Naive thymus-derived CD4-positive, alpha-beta T cell (primary cell): ENCODE results near the gene DLG2. TPM values are rescaled to one million over a fixed set of nuclear protein-coding genes. Genes with fewer than 3 reads are reported as not detected.

Experiments used
- ATAC-seq: fragments of 150-1000 bp; cut with Tn5 transposase; 2 replicates; pipeline ENCODE4 v1.10.0; 2021; ENCODE audit warnings: mild to moderate bottlenecking, moderate library complexity
- CTCF ChIA-PET: fragments of 350-600 bp; sonication (Branson Sonifier 250); formaldehyde crosslinking; loops from one replicate; lab custom pipeline; 2021; ENCODE audit warnings: antibody characterized with exemption; lab: Charles Lee
- POLR2A ChIA-PET: fragments of 350-600 bp; sonication (Branson Sonifier 250); formaldehyde crosslinking; loops from one replicate; lab custom pipeline; 2021; ENCODE audit warnings: antibody characterized with exemption, inconsistent platforms; lab: Charles Lee
- DNase-seq, 9 donors: peaks; one replicate each; pipeline versions ENCODE4 v3.0.0 to v3.0.0-alpha.2; 2020 to 2022; ENCODE audit warnings: mixed read lengths in 1 of 9
- H3K27ac ChIP-seq: one replicate; pipeline ENCODE4 v1.7.0; 2013; ENCODE audit warnings: mild to moderate bottlenecking, low read depth, low read length, moderate library complexity
- H3K27me3 ChIP-seq, 2 donors: one replicate each; pipeline ENCODE4 v1.7.0; 2013; ENCODE audit warnings: low read length in 2 of 2, mild to moderate bottlenecking in 2 of 2, moderate library complexity in 2 of 2; ENCODE audit not compliant: control insufficient read depth in 2 of 2, insufficient read depth in 2 of 2
- H3K36me3 ChIP-seq, 3 experiments: 1 replicate in 2 of 3; 2 replicates in 1 of 3; pipeline ENCODE4 v1.7.0; 2013; ENCODE audit warnings: low read length in 3 of 3, mild to moderate bottlenecking in 3 of 3, moderate library complexity in 1 of 3; ENCODE audit not compliant: insufficient read depth in 3 of 3, control insufficient read depth in 2 of 3
- H3K4me1 ChIP-seq, 2 donors: one replicate each; pipeline ENCODE4 v1.7.0; 2013; ENCODE audit warnings: low read length in 2 of 2, mild to moderate bottlenecking in 2 of 2, moderate library complexity in 1 of 2; ENCODE audit not compliant: control insufficient read depth in 2 of 2, insufficient read depth in 2 of 2
- H3K4me3 ChIP-seq: 2 replicates; pipeline ENCODE4 v1.7.0; 2013; ENCODE audit warnings: mild to moderate bottlenecking, low read length
- H3K9me3 ChIP-seq, 3 experiments: 1 replicate in 2 of 3; 2 replicates in 1 of 3; pipeline ENCODE4 v1.7.0; 2013; ENCODE audit warnings: low read length in 3 of 3; ENCODE audit not compliant: control insufficient read depth in 2 of 3
- H3K27ac Mint-ChIP-seq, 9 donors: one replicate each; pipeline ENCODE4 v1.8.0; 2020 to 2022; ENCODE audit warnings: mixed read lengths in 9 of 9, mild to moderate bottlenecking in 8 of 9, moderate library complexity in 5 of 9, inconsistent platforms in 2 of 9
- H3K27me3 Mint-ChIP-seq, 5 donors: one replicate each; pipeline ENCODE4 v1.8.0; 2021 to 2022; ENCODE audit warnings: mixed read lengths in 5 of 5, mild to moderate bottlenecking in 1 of 5
- H3K36me3 Mint-ChIP-seq, 5 donors: one replicate each; pipeline ENCODE4 v1.8.0; 2020 to 2022; ENCODE audit warnings: mixed read lengths in 5 of 5, mild to moderate bottlenecking in 3 of 5, inconsistent platforms in 1 of 5
- H3K4me1 Mint-ChIP-seq, 7 donors: one replicate each; pipeline ENCODE4 v1.8.0; 2020 to 2022; ENCODE audit warnings: mixed read lengths in 7 of 7, mild to moderate bottlenecking in 3 of 7, inconsistent platforms in 1 of 7
- H3K4me3 Mint-ChIP-seq, 10 donors: one replicate each; pipeline ENCODE4 v1.8.0; 2020 to 2022; ENCODE audit warnings: mild to moderate bottlenecking in 10 of 10, mixed read lengths in 10 of 10, moderate library complexity in 6 of 10, inconsistent platforms in 2 of 10
- H3K9me3 Mint-ChIP-seq, 11 donors: one replicate each; pipeline ENCODE4 v1.8.0; 2020 to 2022; ENCODE audit warnings: mixed read lengths in 11 of 11, mild to moderate bottlenecking in 4 of 11, inconsistent platforms in 1 of 11, moderate library complexity in 1 of 11
- intact Hi-C, 2 donors: fragments of 100-400 bp; cut with micrococcal nuclease; formaldehyde crosslinking; loops; one replicate each; pipeline ENCODE4 v1.15.1; 2023
- polyA plus RNA-seq, 2 donors: library from polyadenylated mRNA; unstranded; fragments of 300-500 nt; fragmentation: Illumina TruSeq; gene quantifications; one replicate each; pipeline ENCODE4 v1.2.3, GENCODE V29; 2021
- total RNA-seq, 6 experiments: library from RNA in 5 of 6; stranded (reverse) in 5 of 6; gene quantifications; 1 replicate in 5 of 6; 2 replicates in 1 of 6; pipeline ENCODE4 v1.2.3 and lab custom pipeline; 2021 to 2026

Gene DLG2
- total and polyA plus RNA-seq, 7 experiments from 2014 or later = 0.64 to 6.1 (median 3.7) TPM

DNA sequence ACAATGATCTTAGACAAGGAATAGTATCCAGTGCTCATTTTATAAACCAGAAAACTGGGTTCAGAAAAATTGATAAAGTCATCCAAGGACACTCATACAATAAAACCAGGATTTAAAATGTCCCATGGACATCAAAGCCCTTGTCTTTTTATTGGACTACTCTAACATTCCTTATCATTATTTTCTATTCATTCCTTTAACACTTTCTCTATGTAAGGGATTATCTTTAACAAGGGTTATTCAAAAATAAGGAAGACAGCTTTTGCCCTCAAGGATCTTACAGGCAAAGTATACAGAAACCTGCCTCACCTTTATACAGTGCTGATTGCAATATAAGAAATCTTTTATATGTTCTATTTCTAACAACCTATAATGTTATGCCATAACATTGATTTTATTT is 790.8 kb downstream of the DLG2 start:
- H3K36me3 Mint-ChIP-seq = no peaks in the 10 kb centered on the region
- intact Hi-C loops = no loop called here
- H3K27me3 Mint-ChIP-seq = peaks cover 0 to 4% (median 0%) of the 10 kb centered on the region in 5 donors
- ATAC-seq = no peak
- ChIA-PET POLR2A (no interaction called here), CTCF (no interaction called here)
- H3K4me3 Mint-ChIP-seq = no peak overlapping the region
- Histone ChIP-seq H3K36me3 (no peaks in the 10 kb centered on the region), H3K4me3 (no peak overlapping the region), H3K9me3 (no peaks in the 10 kb centered on the region), H3K27ac (no peak overlapping the region), H3K27me3 (no peaks in the 10 kb centered on the region), H3K4me1 (no peaks in the 10 kb centered on the region)
- no peak for DNase-seq
- peaks cover 2 to 32% (median 6%) of the 10 kb centered on the region in 11 donors for H3K9me3 Mint-ChIP-seq
- H3K27ac Mint-ChIP-seq = no peak overlapping the region
- H3K4me1 Mint-ChIP-seq = no peaks in the 10 kb centered on the region

DNA sequence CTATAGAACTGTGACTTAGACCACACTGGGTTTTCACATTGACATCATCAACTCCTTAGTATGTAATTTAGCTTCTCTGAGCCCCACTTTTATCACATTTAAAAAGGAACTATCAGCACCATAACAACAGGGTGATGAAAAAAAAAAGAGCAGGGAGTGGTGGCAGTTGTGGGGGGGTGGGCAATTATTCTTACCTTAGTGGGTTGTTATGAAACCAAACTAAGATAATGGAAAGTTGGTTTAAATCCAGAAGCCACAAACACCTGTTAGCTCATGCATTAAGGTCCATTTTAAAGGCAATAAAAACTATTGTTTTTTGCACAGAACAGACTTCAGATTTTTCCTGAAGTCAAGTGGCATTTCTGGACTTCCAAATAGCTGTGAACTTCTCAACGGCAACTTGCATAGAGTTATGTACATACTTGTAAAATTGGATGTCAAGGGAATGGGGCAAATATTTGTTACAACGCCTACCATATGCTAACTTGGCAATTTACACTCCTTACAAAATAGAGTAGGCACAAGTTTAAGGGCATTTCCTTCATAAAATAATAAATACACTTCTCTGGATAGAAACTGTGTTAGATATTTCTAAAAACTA is 793.6 kb downstream of the DLG2 start:
- DNase-seq (no peak), ATAC-seq (no peak)
- H3K4me1 Mint-ChIP-seq = no peaks in the 10 kb centered on the region
- H3K36me3 Mint-ChIP-seq = no peaks in the 10 kb centered on the region
- intact Hi-C loops = no loop called here
- no peak overlapping the region for H3K4me3 ChIP-seq
- ChIA-PET POLR2A (no interaction called here), CTCF (no interaction called here)
- H3K27me3 Mint-ChIP-seq = peaks cover 0 to 4% (median 0%) of the 10 kb centered on the region in 5 donors
- no peaks in the 10 kb centered on the region for H3K36me3 ChIP-seq
- H3K27ac ChIP-seq = no peak overlapping the region
- H3K4me1 ChIP-seq = no peaks in the 10 kb centered on the region
- H3K27ac Mint-ChIP-seq = no peak overlapping the region
- no peaks in the 10 kb centered on the region for H3K9me3 ChIP-seq
- H3K4me3 Mint-ChIP-seq = no peak overlapping the region
- no peaks in the 10 kb centered on the region for H3K27me3 ChIP-seq
- peaks cover 0 to 14% (median 5%) of the 10 kb centered on the region in 11 donors for H3K9me3 Mint-ChIP-seq

DNA sequence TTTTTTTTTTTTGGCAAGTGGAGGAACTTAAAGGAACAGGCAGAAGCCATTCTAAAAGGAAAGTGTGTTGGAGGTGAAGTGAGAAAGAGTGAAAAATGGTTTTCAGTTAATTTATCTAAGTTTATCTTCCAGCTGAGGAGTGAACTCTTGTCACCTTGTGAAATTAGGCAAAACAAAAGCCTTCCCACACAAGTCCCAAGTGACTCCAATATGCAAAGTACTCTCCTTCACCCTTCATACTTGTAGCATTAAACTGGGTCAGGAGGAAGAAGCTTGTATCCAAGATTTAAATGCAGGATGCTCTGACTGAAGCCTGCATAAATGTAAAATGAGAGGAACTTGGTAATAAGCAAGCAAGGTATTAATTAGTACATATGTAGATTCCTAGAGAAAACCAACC is 796.8 kb downstream of the DLG2 start:
- H3K4me3 ChIP-seq = no peak overlapping the region
- H3K27me3 ChIP-seq = no peaks in the 10 kb centered on the region
- no peaks in the 10 kb centered on the region for H3K4me1 ChIP-seq
- ChIA-PET CTCF (no interaction called here), POLR2A (no interaction called here)
- no peak for ATAC-seq
- Mint-ChIP-seq H3K4me1 (no peaks in the 10 kb centered on the region), H3K4me3 (no peak overlapping the region), H3K36me3 (peaks cover 0 to 4% (median 0%) of the 10 kb centered on the region in 5 donors), H3K27ac (no peak overlapping the region), H3K27me3 (peaks cover 0 to 4% (median 0%) of the 10 kb centered on the region in 5 donors), H3K9me3 (peaks cover 0 to 29% (median 7%) of the 10 kb centered on the region in 11 donors)
- H3K27ac ChIP-seq = no peak overlapping the region
- no peaks in the 10 kb centered on the region for H3K36me3 ChIP-seq
- intact Hi-C loops = no loop called here
- DNase-seq = no peak
- no peaks in the 10 kb centered on the region for H3K9me3 ChIP-seq

DNA sequence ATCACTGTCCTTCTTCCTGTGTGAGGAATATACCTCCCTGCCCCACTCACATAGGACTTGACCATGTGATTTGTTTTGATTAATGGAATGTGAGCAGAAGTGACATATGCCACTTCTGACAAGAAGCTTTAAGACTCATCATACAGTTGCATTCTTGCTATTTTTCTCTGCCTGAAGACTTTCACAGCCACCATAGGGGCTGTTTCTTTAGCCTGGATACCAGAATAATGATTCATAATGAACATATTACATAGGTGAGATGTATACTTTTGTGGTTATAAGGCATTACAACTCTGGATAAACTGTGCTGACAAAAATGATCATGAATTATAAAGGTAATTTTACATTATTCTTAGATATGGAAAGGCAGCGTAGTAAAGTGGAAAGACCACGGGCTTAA is 798.0 kb downstream of the DLG2 start:
- Histone ChIP-seq H3K27ac (no peak overlapping the region), H3K9me3 (no peaks in the 10 kb centered on the region), H3K4me1 (no peaks in the 10 kb centered on the region), H3K4me3 (no peak overlapping the region), H3K36me3 (no peaks in the 10 kb centered on the region), H3K27me3 (no peaks in the 10 kb centered on the region)
- intact Hi-C loops = no loop called here
- no peak for DNase-seq
- POLR2A ChIA-PET = no interaction called here
- CTCF ChIA-PET = no interaction called here
- Mint-ChIP-seq H3K27ac (no peak overlapping the region), H3K4me1 (no peaks in the 10 kb centered on the region), H3K4me3 (no peak overlapping the region), H3K9me3 (peaks cover 0 to 25% (median 5%) of the 10 kb centered on the region in 11 donors), H3K36me3 (peaks cover 0 to 4% (median 0%) of the 10 kb centered on the region in 5 donors), H3K27me3 (peaks cover 0 to 4% (median 0%) of the 10 kb centered on the region in 5 donors)
- ATAC-seq = no peak

DNA sequence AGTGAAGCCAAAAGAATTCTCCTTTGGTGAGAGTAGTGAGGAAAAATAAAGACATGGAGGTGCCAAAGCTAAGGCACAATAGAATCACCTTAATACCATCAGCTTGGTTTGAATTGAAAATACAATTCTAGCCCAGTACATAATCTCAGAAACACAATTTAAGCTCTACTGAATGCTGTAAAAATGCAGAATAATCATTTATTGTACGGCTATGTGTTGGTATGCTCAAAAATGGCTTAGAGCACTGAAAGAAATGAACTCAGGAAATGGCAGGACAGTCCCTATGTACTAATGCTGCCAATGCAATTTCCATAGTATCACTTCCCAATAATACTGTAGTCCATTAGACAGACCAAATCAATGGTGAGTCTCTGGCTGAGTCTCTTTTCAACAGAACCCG is 798.5 kb downstream of the DLG2 start:
- H3K36me3 ChIP-seq = no peaks in the 10 kb centered on the region
- POLR2A ChIA-PET = no interaction called here
- DNase-seq = no peak
- ATAC-seq = no peak
- no peaks in the 10 kb centered on the region for H3K4me1 ChIP-seq
- intact Hi-C loops = no loop called here
- H3K27me3 ChIP-seq = no peaks in the 10 kb centered on the region
- Mint-ChIP-seq H3K27ac (no peak overlapping the region), H3K27me3 (peaks cover 0 to 4% (median 0%) of the 10 kb centered on the region in 5 donors), H3K4me3 (no peak overlapping the region), H3K36me3 (peaks cover 0 to 4% (median 0%) of the 10 kb centered on the region in 5 donors), H3K9me3 (peaks cover 0 to 24% (median 5%) of the 10 kb centered on the region in 11 donors), H3K4me1 (no peaks in the 10 kb centered on the region)
- H3K27ac ChIP-seq = no peak overlapping the region
- H3K9me3 ChIP-seq = no peaks in the 10 kb centered on the region
- H3K4me3 ChIP-seq = no peak overlapping the region
- CTCF ChIA-PET = no interaction called here

DNA sequence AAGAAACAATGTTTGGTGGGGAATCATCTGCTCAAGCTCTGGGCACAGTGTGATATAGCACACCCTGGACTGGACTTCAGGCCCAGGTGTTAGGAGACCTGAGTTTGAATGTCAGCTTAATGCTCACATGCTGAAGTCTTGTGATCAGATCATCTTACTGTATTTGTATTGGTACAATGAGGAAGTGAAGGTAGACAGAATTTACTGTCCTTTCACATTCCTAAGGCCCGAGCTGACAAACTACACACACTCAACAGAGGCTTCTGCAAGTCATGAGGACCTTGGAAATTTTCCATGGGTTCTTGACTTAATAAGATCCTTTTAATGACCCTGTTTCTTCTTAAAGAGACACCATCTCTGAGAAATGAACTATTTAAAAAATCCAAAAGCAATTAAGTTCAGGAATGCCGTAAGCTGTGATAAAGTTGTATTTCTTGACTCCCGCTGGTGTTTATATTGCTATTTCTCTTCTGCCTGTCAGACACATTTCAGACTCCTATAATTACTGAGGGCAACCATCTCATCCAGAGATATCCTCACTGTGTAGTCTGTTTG is 802.0 kb downstream of the DLG2 start:
- POLR2A ChIA-PET = no interaction called here
- intact Hi-C loops = no loop called here
- no peak for DNase-seq

DNA sequence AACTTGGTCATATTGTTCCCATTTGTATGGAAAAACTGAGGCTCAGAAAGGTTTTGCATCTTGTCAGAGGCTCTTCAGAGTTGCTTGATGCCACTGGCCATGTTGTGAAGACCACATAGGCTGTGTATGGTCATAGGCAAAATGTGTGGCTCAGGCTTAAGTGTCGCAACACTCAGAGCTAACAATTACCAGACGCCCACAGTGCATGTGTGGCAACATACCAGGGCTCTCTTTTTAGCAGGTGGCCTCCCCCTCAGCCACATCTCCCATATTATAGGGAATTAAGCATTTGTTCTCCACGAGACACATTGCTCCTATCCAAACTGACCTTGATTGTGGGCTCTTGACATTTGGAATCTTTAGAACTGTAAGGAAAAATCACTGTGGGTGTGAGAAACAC is 802.5 kb downstream of the DLG2 start:
- intact Hi-C loops = no loop called here
- no peaks in the 10 kb centered on the region for H3K4me1 Mint-ChIP-seq
- ATAC-seq (no peak), DNase-seq (no peak)
- Histone ChIP-seq H3K36me3 (no peaks in the 10 kb centered on the region), H3K4me1 (no peaks in the 10 kb centered on the region), H3K4me3 (no peak overlapping the region), H3K9me3 (no peaks in the 10 kb centered on the region), H3K27ac (no peak overlapping the region), H3K27me3 (no peaks in the 10 kb centered on the region)
- no peak overlapping the region for H3K4me3 Mint-ChIP-seq
- POLR2A ChIA-PET = no interaction called here
- H3K27me3 Mint-ChIP-seq = no peaks in the 10 kb centered on the region
- peaks cover 0 to 36% (median 4%) of the 10 kb centered on the region in 11 donors for H3K9me3 Mint-ChIP-seq
- H3K36me3 Mint-ChIP-seq = peaks cover 0 to 4% (median 0%) of the 10 kb centered on the region in 5 donors
- no peak overlapping the region for H3K27ac Mint-ChIP-seq
- CTCF ChIA-PET = no interaction called here

More for the DNA sequence above, 802.0 kb downstream of the DLG2 start:
- Mint-ChIP-seq H3K27ac (no peak overlapping the region), H3K27me3 (no peaks in the 10 kb centered on the region), H3K9me3 (peaks cover 0 to 34% (median 4%) of the 10 kb centered on the region in 11 donors), H3K4me1 (no peaks in the 10 kb centered on the region), H3K36me3 (peaks cover 0 to 4% (median 0%) of the 10 kb centered on the region in 5 donors), H3K4me3 (no peak overlapping the region)
- Histone ChIP-seq H3K27me3 (no peaks in the 10 kb centered on the region), H3K4me1 (no peaks in the 10 kb centered on the region), H3K27ac (no peak overlapping the region), H3K9me3 (no peaks in the 10 kb centered on the region), H3K4me3 (no peak overlapping the region), H3K36me3 (no peaks in the 10 kb centered on the region)
- CTCF ChIA-PET = no interaction called here
- no peak for ATAC-seq
